HG03521 (cell line): ENCODE data around the gene CARTPT.

Experiments
- ATAC-seq: cut with Tn5 transposase; IDR thresholded peaks from one replicate; pipeline ENCODE4 v1.9.1; 2021; ENCODE audit warnings: mild to moderate bottlenecking, moderate library complexity; ENCODE audit not compliant: unreplicated experiment

Gene CARTPT

GRCh38 chr5:71719063-71719964, at the start of gene CARTPT:
TSS of gene CARTPT (plus strand) at chr5:71719275. CDS start at chr5:71719294, 19 bp downstream.
- ATAC-seq: no peak

GRCh38 chr5:71677977-71678376, 41.1 kb upstream of the CARTPT start:
- no peak for ATAC-seq

GRCh38 chr5:71679714-71680113, 39.4 kb upstream of the CARTPT start:
- ATAC-seq: no peak

- ATAC-seq: no peak
These were observed 38.6 kb upstream of the CARTPT start for GRCh38 chr5:71680510-71680909.

- no peak for ATAC-seq
These were observed 37.8 kb upstream of the CARTPT start for GRCh38 chr5:71681296-71681695.

GRCh38 chr5:71684309-71684708, 34.8 kb upstream of the CARTPT start:
- no peak for ATAC-seq

GRCh38 chr5:71693828-71694427, 25.1 kb upstream of the CARTPT start:
- ATAC-seq: no peak

- ATAC-seq: no peak
These were observed 24.0 kb upstream of the CARTPT start for GRCh38 chr5:71695071-71695470.

GRCh38 chr5:71695595-71695994, 23.5 kb upstream of the CARTPT start:
- no peak for ATAC-seq

GRCh38 chr5:71697967-71698366, 21.1 kb upstream of the CARTPT start:
- no peak for ATAC-seq

GRCh38 chr5:71699233-71699632, 19.8 kb upstream of the CARTPT start:
- ATAC-seq: no peak

GRCh38 chr5:71699751-71700150, 19.3 kb upstream of the CARTPT start:
- ATAC-seq: no peak

- no peak for ATAC-seq
These were observed 18.3 kb upstream of the CARTPT start for GRCh38 chr5:71700803-71701202.

- ATAC-seq: no peak
These were observed 17.7 kb upstream of the CARTPT start for GRCh38 chr5:71701407-71701806.

GRCh38 chr5:71703941-71704340, 15.1 kb upstream of the CARTPT start:
- ATAC-seq: no peak

GRCh38 chr5:71705421-71705820, 13.7 kb upstream of the CARTPT start:
- no peak for ATAC-seq

GRCh38 chr5:71706906-71707305, 12.2 kb upstream of the CARTPT start:
- ATAC-seq: no peak

GRCh38 chr5:71711610-71712009, 7.5 kb upstream of the CARTPT start:
- no peak for ATAC-seq

GRCh38 chr5:71714911-71715310, 4.2 kb upstream of the CARTPT start:
- no peak for ATAC-seq

- no peak for ATAC-seq
These were observed 8.9 kb downstream of the CARTPT start for GRCh38 chr5:71727978-71728377.

GRCh38 chr5:71731015-71731414, 11.9 kb downstream of the CARTPT start:
- ATAC-seq: no peak

GRCh38 chr5:71732011-71732410, 12.9 kb downstream of the CARTPT start:
- no peak for ATAC-seq
